GM12878 (cell line): ENCODE measurements around the gene MYRFL.

Experiments used
- BHLHE40 ChIP-seq, 2 experiments: fragments of 450-650 bp in 1 of 2; IDR thresholded peaks; 2 replicates each; pipeline ENCODE4 v1.6.1; 2011 to 2017; ENCODE audit warnings: low read depth in 2 of 2, borderline replicate concordance in 1 of 2, improper control_type of control experiment in 1 of 2, low read length in 1 of 2, mild to moderate bottlenecking in 1 of 2
- CBX5 ChIP-seq: sonication (generic); IDR thresholded peaks from 2 replicates; pipeline ENCODE4 v1.6.1; 2016; ENCODE audit warnings: low read depth, moderate library complexity, mild to moderate bottlenecking, inconsistent platforms
- EZH2 ChIP-seq: IDR thresholded peaks from 2 replicates; pipeline ENCODE4 v1.6.1; 2012; ENCODE audit warnings: low read depth, mild to moderate bottlenecking, control low read depth, inconsistent platforms, low read length, borderline replicate concordance; ENCODE audit not compliant: control insufficient read depth
- HCFC1 ChIP-seq: fragments of 150-350 bp; IDR thresholded peaks from 2 replicates; pipeline ENCODE4 v1.6.1; 2014; ENCODE audit warnings: low read length
- JUNB ChIP-seq: IDR thresholded peaks from 2 replicates; pipeline ENCODE4 v1.6.1; 2016; ENCODE audit warnings: antibody characterized with exemption, mild to moderate bottlenecking
- MXI1 ChIP-seq: fragments of 150-350 bp; IDR thresholded peaks from 2 replicates; pipeline ENCODE4 v1.6.1; 2011; ENCODE audit warnings: low read depth, mild to moderate bottlenecking, inconsistent platforms, low read length, improper control_type of control experiment
- RAD21 ChIP-seq: IDR thresholded peaks from 2 replicates; pipeline ENCODE4 v1.6.1; 2011; ENCODE audit warnings: mild to moderate bottlenecking, low read depth, low read length, moderate library complexity; ENCODE audit not compliant: insufficient read depth
- RCOR1 ChIP-seq: conservative IDR thresholded peaks from 2 replicates; pipeline ENCODE4 v1.6.1; 2012; ENCODE audit warnings: low read depth, low read length, improper control_type of control experiment
- TARDBP ChIP-seq: IDR thresholded peaks from 2 replicates; pipeline ENCODE4 v1.6.1; 2016; ENCODE audit warnings: borderline replicate concordance
- TF ChIP-seq, protein P1 (sequence below): fragments of 450-650 bp; IDR thresholded peaks from 2 replicates; pipeline ENCODE4 v1.6.1; 2017; ENCODE audit warnings: antibody characterized with exemption, mild to moderate bottlenecking, moderate library complexity
- TF ChIP-seq, protein P2 (sequence below): IDR thresholded peaks from 2 replicates; pipeline ENCODE4 v1.6.1; 2012; ENCODE audit warnings: mild to moderate bottlenecking, low read depth, low read length
- TF ChIP-seq, protein P3 (sequence below), 3 experiments: IDR thresholded peaks in 2 of 3; conservative IDR thresholded peaks in 1 of 3; 2 replicates each; pipeline ENCODE4 v1.5.1; 2011; ENCODE audit warnings: low read depth in 3 of 3, low read length in 3 of 3, mild to moderate bottlenecking in 3 of 3, control low read depth in 2 of 3, moderate library complexity in 2 of 3, inconsistent platforms in 1 of 3, mixed read lengths in 1 of 3; ENCODE audit not compliant: control insufficient read depth in 2 of 3, insufficient read depth in 1 of 3; ENCODE audit errors: extremely low read depth in 1 of 3

DNA sequence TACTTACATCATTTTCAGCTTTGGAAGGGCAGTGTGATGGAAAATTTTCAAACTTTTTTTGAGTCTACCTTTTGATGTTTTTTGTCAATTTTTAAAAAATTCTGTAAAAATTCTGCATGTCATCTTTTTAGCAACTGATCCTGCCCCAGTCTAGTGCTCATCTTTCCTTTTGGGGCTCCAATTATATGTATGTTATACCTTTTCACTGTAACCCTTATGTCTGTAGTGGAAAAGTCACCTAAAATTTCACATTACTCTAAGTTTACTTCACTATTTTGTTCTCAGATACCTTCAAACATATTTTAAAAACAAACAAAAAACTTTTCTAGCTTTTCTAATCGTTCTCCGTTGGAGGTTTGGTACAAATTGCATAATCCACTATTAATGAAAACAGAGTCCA is 32.5 kb upstream of the MYRFL start:
- TF ChIP-seq JUNB (no peak), MXI1 (no peak), HCFC1 (no peak), RCOR1 (no peak), CBX5 (no peak), TARDBP (no peak), RAD21 (no peak), EZH2 (no peak), BHLHE40 (IDR thresholded peaks at IDR 0.05; ENCODE audit: borderline replicate concordance in 1 of 2, low read depth in 2 of 2, low read length in 1 of 2) (no peak)
- TF ChIP-seq, protein P1, sequence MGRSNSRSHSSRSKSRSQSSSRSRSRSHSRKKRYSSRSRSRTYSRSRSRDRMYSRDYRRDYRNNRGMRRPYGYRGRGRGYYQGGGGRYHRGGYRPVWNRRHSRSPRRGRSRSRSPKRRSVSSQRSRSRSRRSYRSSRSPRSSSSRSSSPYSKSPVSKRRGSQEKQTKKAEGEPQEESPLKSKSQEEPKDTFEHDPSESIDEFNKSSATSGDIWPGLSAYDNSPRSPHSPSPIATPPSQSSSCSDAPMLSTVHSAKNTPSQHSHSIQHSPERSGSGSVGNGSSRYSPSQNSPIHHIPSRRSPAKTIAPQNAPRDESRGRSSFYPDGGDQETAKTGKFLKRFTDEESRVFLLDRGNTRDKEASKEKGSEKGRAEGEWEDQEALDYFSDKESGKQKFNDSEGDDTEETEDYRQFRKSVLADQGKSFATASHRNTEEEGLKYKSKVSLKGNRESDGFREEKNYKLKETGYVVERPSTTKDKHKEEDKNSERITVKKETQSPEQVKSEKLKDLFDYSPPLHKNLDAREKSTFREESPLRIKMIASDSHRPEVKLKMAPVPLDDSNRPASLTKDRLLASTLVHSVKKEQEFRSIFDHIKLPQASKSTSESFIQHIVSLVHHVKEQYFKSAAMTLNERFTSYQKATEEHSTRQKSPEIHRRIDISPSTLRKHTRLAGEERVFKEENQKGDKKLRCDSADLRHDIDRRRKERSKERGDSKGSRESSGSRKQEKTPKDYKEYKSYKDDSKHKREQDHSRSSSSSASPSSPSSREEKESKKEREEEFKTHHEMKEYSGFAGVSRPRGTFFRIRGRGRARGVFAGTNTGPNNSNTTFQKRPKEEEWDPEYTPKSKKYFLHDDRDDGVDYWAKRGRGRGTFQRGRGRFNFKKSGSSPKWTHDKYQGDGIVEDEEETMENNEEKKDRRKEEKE, result no peak
- TF ChIP-seq, protein P2, sequence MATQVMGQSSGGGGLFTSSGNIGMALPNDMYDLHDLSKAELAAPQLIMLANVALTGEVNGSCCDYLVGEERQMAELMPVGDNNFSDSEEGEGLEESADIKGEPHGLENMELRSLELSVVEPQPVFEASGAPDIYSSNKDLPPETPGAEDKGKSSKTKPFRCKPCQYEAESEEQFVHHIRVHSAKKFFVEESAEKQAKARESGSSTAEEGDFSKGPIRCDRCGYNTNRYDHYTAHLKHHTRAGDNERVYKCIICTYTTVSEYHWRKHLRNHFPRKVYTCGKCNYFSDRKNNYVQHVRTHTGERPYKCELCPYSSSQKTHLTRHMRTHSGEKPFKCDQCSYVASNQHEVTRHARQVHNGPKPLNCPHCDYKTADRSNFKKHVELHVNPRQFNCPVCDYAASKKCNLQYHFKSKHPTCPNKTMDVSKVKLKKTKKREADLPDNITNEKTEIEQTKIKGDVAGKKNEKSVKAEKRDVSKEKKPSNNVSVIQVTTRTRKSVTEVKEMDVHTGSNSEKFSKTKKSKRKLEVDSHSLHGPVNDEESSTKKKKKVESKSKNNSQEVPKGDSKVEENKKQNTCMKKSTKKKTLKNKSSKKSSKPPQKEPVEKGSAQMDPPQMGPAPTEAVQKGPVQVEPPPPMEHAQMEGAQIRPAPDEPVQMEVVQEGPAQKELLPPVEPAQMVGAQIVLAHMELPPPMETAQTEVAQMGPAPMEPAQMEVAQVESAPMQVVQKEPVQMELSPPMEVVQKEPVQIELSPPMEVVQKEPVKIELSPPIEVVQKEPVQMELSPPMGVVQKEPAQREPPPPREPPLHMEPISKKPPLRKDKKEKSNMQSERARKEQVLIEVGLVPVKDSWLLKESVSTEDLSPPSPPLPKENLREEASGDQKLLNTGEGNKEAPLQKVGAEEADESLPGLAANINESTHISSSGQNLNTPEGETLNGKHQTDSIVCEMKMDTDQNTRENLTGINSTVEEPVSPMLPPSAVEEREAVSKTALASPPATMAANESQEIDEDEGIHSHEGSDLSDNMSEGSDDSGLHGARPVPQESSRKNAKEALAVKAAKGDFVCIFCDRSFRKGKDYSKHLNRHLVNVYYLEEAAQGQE, result no peak
- TF ChIP-seq, protein P3, sequence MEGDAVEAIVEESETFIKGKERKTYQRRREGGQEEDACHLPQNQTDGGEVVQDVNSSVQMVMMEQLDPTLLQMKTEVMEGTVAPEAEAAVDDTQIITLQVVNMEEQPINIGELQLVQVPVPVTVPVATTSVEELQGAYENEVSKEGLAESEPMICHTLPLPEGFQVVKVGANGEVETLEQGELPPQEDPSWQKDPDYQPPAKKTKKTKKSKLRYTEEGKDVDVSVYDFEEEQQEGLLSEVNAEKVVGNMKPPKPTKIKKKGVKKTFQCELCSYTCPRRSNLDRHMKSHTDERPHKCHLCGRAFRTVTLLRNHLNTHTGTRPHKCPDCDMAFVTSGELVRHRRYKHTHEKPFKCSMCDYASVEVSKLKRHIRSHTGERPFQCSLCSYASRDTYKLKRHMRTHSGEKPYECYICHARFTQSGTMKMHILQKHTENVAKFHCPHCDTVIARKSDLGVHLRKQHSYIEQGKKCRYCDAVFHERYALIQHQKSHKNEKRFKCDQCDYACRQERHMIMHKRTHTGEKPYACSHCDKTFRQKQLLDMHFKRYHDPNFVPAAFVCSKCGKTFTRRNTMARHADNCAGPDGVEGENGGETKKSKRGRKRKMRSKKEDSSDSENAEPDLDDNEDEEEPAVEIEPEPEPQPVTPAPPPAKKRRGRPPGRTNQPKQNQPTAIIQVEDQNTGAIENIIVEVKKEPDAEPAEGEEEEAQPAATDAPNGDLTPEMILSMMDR (IDR thresholded peaks at IDR 0.05 in 2 of 3, conservative IDR thresholded peaks at IDR 0.05 in 1 of 3; ENCODE audit: control insufficient read depth in 2 of 3, extremely low read depth in 1 of 3, insufficient read depth in 1 of 3, low read depth in 3 of 3, low read length in 3 of 3), result no peak
